GM18870 (cell line): ENCODE results near the gene CFAP92.
A peak's percentile ranks its signal among the peaks of the same experiment; 100 is the strongest.
"Not testable (repeated sequence)": the region's sequence is repeated elsewhere in the genome, so short reads cannot be mapped to it uniquely, and the experiment has no call there.

Source experiments
- ATAC-seq: cut with Tn5 transposase; IDR thresholded peaks from one replicate; pipeline ENCODE4 v1.9.1; 2021; ENCODE audit warnings: moderate library complexity; ENCODE audit not compliant: unreplicated experiment

CFAP92 gene

DNA sequence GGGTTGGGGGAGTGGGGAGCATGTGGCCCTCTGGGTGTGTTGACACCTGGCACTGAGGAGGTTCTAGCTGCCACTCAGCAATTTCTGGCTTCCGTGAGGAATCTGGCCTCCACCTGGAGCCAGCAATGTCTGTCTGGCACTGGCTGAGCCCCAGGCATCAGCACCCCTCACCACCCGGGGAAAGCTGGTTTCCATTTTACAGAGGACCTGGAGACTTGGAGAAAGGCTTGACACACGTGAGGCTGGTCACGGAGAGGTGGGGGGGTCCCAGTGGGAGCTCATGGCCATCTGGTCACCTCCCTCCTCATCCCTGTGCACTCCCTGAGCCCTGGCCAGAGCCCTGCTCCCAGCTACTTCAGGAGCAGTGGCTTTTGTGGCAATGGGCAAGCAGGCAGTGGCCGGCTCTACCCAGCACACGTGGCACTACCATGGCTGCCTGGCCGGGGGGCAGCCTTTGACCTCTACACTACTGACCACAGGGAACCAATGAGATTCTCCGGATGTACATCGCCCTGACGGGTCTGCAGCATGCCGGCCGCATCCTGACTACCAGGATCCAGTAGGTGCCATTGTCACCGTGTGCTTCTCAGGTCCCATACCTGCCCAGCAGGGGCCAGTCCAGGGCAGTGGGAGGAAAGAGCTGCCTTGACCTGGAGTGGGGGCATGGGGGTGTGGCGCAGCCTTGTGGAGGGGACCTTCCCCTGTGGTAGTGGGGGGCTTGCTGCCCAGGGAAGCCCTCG lies 86.0 kb downstream of the CFAP92 start:
- no peak for ATAC-seq

DNA sequence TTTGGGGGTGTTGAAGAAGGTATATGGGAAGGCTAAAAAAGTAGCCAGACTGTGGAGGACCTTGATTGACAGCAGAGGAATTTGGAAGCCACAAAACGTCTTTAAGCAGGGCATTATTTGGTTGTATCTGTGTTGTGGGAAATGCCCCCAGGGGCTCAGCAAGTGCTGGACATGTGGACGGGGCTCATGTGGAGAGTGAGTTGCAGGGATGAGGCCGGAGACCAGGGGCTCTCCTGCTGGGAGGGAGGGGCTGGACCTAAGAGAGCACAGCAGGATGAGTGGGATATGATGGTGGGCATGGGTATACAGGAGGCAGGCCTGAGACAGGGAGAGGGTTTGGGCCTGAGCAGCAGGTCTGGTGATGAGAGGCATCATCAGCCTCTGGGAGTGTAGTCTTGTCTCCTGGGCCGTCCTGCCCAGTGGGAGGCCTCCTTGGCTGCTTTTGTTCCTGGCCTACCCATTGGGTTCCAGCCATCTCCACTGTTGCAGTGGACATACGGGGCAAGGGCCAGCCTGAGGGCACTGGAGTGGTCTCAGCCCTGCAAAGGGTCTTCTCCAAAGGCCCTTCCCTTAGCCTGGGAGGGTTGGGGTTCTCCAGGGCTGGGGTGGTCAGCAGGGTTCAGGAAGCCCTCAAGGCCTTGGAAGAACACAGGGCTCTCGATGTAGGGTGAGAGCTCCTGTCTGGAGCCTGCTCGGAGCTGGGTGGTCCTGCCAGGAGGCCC lies 86.9 kb downstream of the CFAP92 start:
- ATAC-seq, result no peak

DNA sequence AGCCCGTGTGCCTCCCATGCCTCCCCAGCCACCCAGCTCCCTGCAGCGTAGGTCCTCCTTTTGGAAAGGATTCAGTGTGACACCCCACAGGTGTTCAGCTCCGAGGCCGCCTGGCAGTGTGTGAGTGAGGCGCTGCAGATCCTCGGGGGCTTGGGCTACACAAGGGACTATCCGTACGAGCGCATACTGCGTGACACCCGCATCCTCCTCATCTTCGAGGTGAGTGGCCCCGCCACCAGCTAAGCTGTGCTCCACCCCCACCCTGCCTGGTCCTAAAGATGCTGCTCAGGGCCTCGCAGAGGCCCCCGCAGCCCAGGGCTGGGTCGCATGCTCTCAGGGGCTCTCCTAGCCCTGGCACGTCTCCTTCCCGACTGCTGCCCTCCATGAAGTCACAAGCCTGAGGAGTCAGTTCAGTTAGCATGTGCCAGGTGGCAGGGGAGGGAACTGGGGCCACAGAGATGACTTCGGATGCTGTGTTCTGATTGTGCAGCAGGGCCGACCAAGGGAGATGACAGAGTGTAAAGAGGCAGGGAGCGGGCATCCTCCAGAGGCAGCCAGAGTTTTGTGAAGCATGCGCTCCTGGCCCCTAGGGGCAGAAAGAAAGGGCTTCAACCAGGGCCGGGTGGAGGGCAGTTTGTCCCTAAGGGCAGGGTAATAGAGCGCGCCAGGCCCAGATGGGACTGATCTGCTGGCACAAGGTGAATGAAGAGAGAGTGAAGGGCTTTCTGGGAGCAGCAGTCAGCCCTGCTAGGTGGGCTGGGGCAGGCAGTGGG lies 87.7 kb downstream of the CFAP92 start:
- ATAC-seq, result no peak

DNA sequence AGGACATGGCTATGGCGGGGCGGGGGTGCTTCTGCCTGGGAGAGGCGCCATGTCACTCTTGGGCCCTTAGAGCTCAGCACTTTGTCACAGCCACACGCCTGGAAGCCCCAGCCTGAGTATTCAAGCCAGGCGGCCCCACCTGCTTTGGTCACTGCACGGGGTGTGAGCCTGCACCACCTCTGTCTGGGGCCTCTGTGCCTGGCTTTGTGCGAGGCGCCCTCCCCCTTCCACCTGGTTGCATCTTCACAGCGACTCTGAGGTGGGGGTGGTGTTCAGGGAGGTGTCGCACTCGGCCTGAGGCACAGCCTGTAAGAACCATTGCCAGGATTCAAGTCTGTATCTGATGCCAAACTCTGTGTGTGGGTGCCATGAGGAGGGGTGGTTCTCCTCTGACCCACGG lies 90.4 kb downstream of the CFAP92 start:
- ATAC-seq, result no peak

DNA sequence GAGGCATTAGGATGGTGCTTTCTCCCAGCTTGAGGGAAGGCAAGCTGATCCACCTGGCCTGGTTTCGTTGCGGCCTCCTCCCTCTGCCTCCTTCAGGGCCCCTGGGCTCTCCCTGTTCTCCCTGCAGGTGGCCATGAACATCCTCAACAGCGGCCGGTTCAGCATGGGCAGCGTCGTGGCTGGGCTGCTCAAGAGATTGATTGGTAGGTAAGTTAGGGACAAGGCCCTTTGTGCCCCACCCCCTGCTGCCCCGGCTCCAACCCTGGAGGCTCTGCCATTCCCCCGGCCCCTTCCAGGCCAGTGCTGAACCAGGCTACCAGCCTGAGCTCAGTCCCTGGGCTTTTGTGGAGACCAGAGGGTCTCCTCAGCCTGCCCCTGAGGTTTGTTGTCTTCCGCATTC lies 91.5 kb downstream of the CFAP92 start:
- ATAC-seq, result no peak

DNA sequence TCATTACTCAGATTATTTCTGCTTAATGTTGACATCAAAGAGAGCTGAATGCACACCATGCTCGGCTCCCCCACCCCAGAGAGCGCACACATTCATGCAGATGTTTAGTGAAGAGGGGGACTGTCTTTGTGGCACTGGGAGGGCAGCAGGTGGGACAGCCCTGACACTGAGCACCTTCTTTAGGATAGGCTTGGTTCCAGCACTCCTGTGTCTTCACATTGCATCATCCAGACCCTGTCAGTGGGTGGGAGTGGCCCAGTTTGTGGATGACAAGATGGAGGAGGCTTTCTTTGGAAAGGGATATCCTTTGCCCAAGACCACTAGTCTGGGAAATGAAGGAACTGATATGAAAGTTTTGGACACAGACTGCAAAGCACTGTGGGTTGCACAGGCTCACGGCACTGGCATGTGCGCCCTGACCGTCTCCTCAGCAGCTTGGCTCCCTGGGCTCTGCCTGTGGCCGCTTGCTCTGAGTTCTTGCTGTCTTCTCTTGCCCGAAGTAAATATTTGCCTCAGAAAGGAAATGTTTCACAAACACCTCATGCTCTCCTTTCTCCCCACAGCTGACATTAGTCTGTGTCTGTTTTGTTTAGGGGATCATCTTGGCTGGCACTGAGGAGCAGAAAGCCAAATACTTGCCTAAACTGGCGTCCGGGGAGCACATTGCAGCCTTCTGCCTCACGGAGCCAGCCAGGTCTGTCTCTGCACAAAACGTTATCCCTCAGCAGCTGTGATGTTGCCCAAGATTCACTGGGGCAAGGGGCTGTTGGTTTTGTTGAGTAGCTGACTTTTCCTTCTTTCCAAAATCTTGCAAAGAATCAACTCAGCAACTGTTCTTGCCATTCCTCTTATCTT lies 97.8 kb downstream of the CFAP92 start:
- no peak for ATAC-seq

DNA sequence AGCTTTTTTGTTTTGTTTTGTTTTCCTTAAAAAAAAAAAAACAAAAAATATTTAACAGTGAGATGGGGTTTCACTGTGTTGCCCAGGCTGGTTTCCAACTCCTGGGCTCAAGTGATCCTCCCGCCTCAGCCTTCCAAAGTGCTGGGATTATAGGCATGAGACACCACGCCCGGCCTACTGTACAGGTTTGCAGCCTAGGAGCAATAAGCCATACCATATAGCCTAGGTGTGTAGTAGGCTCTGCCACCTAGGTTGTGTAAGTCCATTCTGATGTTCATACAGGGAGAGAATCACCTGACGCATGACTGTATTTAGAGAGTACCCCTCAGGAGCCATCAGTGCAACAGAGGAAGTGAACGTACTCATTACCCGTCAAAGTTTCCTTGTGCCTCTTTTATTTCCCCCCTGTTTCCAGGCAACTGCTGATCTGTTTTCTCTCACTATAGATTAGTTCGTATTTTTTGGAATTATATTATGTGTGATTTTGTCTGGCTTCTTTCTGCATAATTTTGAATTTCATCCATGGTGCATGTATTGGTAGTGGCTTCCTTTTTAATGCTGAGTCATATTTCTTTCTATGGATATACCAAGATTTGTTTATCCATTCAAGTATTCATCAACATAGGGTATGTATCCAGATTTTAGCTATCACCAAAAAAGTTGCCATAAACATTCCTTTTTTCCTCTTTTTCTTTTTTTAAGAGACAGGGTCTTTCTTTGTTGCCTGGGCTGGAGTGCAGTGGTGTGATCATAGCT lies 104.6 kb downstream of the CFAP92 start:
- no peak for ATAC-seq

DNA sequence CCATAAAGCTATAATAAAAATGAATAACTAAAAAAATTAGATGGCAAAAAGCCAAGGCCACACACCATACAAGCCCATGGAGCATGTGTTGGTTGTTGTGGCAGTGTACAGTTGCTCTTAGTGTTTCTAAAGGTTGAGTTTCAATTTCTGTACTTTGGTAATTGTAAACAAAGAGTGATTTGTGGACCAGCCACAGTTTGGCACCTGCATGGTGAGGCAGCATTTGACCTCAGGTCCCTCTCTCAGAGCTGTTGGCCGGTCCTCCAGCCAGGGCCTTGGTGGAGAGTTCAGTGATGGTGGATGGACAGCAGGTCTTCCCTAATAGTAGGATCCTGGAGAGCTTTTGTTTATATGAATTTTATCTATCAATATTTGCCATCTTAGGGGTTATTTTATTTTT lies 108.9 kb downstream of the CFAP92 start:
- no peak for ATAC-seq

DNA sequence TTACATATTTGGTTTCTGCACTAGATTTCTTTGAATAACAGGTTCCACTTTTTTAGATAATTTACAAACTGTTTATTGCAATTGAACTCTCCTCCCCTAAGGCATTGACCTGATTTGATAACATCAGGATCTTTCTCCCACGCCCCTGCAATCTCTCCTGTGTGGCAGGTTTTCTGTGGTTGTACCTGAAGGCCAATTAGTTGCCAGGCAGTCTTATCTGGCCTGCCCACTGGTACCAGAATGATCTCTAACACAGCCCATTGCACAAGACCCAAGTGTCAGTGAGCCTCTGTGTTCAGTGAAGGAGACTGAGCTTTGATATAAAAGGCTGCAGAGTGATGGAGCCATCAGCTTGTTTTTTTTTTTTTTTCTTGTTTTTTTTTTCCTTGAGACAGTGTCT lies 111.2 kb downstream of the CFAP92 start:
- ATAC-seq, result no peak

DNA sequence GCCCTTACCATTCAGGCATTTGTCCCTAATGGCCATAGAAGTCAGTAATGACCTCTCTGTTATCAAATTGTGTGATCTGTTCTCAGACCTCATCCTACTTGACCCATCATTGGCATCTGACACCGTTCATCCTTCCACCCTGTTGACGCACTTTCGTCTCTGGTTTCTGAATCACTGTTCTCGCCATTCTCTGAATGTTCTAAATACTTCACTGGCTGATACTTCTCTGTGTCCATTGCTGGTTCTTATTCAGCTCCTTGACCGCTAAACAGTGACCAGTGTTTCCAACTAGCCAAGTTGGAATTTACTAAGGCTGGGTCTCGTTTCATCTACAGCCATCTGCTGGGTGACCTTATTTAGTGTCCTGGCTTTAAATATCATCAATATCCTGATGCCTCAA lies 112.3 kb downstream of the CFAP92 start:
- ATAC-seq, result no peak

DNA sequence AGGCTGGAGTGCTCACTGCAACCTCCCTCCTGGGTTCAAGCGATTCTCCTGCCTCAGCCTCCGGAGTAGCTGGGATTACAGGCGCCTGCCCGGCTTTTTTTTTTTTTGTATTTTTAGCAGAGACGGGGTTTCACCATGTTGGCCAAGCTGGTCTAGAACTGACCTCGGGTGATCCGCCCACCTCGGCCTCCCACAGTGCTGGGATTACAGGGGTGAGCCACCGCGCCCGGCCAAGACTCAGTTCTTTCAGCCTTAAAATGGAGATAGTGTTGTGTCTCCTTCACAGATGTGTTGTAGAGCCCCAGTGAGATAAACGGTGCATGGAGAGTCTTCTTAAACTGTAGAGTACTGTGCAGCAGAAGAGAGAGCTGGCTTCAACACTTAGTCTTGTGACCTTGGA lies 113.4 kb downstream of the CFAP92 start:
- ATAC-seq, result not testable (repeated sequence)

DNA sequence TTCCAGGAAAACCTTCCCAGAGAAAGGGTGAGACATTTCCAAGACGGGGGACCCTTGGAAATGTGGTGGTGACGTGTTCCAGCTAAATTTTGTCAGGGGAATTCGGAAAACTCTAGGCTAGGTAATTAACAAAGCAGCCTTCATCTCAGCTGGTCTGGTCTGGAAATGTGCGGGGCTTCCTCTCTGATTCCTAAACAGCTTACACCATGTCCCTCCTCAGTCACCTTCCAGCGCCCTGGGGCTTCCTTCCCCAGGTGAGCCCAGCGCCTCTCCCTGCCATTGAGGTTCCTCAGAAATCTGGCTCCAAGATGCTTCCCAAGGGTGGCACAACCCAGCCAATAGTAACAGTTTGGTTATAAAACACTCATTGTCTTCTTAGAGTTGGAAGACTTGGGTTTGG lies 113.9 kb downstream of the CFAP92 start:
- no peak for ATAC-seq

DNA sequence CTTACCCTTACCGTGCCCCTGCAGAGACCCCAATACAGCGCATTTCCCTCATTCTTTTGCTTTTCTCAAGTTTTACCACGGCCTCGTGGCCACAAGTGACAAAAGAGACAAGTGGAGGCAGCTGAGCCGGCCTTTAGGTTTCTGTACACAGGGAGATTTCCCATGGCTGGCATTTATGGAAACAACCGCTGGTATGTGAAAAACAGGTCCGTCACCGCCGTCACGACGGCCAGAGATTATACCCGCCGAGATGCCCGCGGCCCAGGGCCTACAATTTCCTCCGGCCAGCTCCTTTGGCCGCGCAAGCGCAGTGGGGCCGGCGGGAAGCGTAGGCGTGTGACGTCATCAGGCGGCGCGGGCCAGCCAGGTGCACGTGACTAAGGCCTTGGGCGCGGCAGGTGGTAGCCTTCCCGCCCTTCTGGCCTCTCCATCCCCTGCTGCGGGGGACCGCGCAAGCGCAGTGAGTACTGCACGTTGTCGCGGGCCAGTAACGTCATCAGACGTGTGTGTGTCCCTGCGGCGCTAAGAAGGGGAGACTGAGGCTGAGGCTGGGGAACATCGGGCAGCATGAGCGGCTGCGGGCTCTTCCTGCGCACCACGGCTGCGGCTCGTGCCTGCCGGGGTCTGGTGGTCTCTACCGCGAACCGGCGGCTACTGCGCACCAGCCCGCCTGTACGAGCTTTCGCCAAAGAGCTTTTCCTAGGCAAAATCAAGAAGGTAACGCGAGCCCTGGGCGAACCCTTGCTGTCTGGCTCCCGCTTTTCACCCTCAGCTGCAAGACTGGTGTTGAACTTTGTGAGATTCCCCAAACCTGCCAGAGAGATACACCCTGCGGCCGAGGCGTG lies 114.5 kb downstream of the CFAP92 start, which contains the start of gene ACAD9:
ACAD9 (plus strand) TSS at position 496 of the 845 bp plus-strand sequence; CDS start at position 568, 72 bp downstream.
- peak; percentile 80 for ATAC-seq

DNA sequence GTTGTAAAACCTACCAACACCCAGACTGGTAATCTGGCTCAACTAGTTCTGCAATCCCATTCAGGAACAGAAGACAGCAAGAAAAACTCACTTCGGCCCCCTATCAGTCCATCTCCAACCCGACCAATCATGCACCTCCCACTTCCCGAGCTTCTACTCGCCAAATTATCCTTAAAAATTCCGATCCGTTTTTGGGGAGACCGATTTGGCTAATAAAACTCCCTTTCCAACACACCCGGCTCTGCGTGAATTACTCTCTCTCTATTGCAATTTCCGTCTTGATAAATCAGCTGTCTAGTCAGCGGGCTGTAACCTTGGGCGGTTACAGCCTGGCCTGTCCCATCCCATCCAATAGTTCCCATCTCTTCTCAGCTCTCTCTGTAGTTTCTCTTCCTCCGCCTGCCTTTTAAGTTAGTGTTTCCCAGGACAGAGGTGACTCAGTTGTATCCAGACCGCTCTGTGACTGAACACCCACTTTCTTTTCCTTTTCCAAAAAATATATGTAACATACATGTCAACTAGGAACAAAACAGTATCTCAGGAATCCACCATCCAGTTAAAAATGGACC lies 115.2 kb downstream of the CFAP92 start:
- peak; percentile 19 for ATAC-seq

DNA sequence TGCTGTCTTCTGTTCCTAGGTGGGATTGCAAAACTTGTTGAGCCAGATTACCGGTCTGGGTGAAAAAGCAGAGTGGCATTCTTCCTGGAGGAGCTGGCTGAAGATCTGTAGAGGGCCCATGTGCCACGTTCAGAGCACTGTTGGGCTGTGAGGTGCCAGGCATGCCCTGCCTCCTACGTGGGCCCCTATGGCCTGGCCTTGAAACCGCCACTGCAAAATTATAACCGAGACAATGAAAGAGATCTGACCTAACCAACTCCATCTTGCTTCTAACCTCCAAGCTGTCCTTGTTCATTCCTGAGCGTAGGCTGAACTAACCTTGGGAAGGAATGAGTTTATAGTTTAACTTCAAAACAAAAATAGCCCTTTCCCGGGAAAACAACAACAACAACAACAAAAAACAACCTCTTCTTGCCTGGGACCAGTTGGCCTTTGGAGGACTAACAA lies 115.8 kb downstream of the CFAP92 start:
- ATAC-seq, result no peak

DNA sequence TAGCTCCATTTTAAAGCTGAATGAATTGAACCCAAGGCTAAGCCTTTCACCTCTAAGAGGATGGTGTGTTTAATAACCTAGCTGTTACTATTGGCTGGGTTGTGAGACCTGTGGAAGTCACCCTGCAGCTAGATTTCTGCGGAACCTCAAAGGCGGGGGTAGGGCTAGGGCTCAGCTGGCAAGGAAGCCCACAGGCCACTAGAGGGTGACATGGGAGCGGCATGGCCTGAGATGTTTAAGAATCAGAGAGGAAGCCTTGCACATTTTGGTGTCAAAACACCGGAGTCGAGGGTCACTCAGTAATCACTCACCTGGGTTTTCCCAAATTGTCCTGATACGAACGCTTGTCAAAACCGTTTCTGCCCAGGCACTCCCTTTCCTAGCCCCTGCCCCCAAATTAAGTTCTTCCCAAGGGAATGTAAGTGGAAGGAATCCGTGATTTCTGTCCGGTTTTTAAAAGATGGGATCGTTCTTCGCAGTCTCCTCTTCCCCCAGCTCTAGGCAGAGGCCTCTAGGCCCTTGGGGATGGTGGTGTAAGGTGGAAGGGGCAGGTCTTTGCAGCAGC lies 118.2 kb downstream of the CFAP92 start:
- ATAC-seq, result no peak

DNA sequence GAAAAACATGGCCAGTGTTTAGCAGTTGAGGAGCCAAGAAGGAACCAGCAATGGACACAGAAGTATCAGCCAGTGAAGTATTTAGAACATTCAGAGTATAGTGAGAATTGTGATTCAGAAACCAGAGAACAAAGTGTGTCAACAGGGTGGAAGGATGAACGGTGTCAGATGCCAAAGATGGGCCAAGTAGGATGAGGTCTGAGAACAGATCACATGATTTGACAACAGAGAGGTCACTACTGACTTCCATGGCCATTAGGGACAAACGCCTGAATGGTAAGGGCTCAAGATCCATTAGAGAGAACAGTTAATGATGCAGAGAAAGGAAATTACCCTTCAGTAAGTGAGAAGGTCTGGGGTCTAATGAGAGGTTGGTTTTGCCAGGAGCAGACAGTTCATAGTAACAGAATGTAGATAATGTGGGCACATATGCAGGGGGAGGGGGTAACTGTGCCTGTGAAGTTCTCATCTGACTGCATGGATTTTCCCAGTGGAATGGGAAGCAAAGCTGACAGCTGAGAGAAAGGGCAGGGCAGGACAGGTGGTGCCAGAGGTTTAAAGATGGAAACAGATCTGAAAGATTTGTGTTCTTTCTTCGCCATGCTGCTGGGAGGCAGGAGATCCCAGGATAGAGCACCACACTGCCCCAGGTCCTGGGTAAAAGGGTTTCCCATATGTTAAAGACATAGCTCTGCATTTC lies 119.2 kb downstream of the CFAP92 start:
- no peak for ATAC-seq
